ENCODE data around the gene TRIM59.

Gene TRIM59

GRCh38 chr3:160402221-160403027 is 47.2 kb downstream of the TRIM59 start:
- no peak for DNase-seq (ENCODE audit: low spot score)

- DNase-seq (ENCODE audit: low spot score), result peak; percentile 17
Measured at GRCh38 chr3:160401291-160402095, 48.1 kb downstream of the TRIM59 start.

GRCh38 chr3:160400702-160401150 is 48.9 kb downstream of the TRIM59 start:
- DNase-seq (ENCODE audit: low spot score), result peak; percentile 26

GRCh38 chr3:160400030-160400701 is 49.4 kb downstream of the TRIM59 start:
- DNase-seq (ENCODE audit: low spot score), result peak; percentile 33

GRCh38 chr3:160399125-160400029 is 50.2 kb downstream of the TRIM59 start, which contains the start of the genes IFT80 and SMC4:
Gene IFT80 (minus strand): TSS chr3:160399225. CDS start chr3:160384600, 14,625 bp downstream.
Gene SMC4 (plus strand): TSS chr3:160399650. CDS start chr3:160400827, 1,177 bp downstream.
- DNase-seq (ENCODE audit: low spot score), result peak; percentile 96

GRCh38 chr3:160398820-160399124 is 50.8 kb downstream of the TRIM59 start:
- DNase-seq (ENCODE audit: low spot score), result no peak

GRCh38 chr3:160395297-160395696 is 54.3 kb downstream of the TRIM59 start:
- peak; percentile 73 for DNase-seq (ENCODE audit: low spot score)

GRCh38 chr3:160394009-160394392 is 55.6 kb downstream of the TRIM59 start:
- DNase-seq (ENCODE audit: low spot score), result no peak

- no peak for DNase-seq (ENCODE audit: low spot score)
Measured at GRCh38 chr3:160393346-160394008, 56.1 kb downstream of the TRIM59 start.

- no peak for DNase-seq (ENCODE audit: low spot score)
Measured at GRCh38 chr3:160392798-160393197, 56.8 kb downstream of the TRIM59 start.

- no peak for DNase-seq (ENCODE audit: low spot score)
Measured at GRCh38 chr3:160390565-160391138, 58.9 kb downstream of the TRIM59 start.

All from AG20443 (cell line).